ENCODE data around the gene KIF26A. TPM values are rescaled to one million over a fixed set of nuclear protein-coding genes. Genes with fewer than 3 reads are reported as not detected.

KIF26A gene
- total RNA-seq, result under 1 TPM; 0.53 to 0.63 TPM

DNA sequence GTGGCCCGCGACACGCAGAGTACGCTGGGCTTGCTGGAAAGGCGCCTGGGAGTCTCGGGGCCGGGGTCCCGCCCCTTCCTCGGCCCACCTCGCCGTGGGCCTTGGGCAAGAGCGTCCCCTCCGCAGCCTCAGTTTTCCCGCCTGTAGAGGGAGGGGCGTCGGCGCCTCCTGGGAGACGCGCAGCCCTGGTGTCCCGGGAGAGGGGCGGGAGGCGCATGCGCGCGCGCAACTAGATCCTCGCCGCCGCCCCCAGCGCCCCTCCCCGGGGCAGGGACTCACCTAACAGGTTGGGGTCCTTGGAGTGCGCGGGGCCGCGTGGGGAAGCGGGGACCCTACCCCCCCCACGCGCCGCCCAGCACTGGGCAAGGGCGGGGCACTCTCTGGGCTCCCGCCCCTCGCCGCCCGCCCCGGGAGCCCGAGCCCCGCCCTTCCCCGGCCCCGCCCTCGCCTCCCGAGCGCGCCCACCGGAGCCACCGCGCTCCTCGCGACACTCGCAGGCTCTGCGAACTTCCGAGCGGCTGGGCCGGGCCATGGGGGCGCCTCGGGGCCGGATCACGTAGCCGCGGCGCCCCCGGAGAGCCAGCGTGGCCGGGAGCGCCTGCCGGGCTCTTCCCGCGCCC, at the start of gene KIF26A:
KIF26A (plus strand) TSS at position 490 of the 620 bp plus-strand sequence. CDS start 136 bp downstream, outside the sequence.

Small RNA genes lying within 50 kb of the gene (microRNA-seq; reads per million reads assigned to microRNA genes)
- gene MIR203A (ENCODE audit: borderline microRNAs expressed, borderline replicate concordance), result not detected
- not detected for gene MIR203B (ENCODE audit: borderline microRNAs expressed, borderline replicate concordance)

Other genes with a start within 250 kb of the KIF26A start
- gene TDRD9, start 210.1 kb upstream of the KIF26A start, total RNA-seq, result under 1 TPM; 0.05 to 0.39 TPM
- not detected for gene RD3L, start 196.1 kb upstream of the KIF26A start, total RNA-seq
- gene ASPG, start 52.9 kb upstream of the KIF26A start, total RNA-seq, result not detected

Measured in activated naive CD4-positive, alpha-beta T cell treated with anti-CD3 and anti-CD28 coated beads, Interleukin-2, amount 10 ng/mL, durations not matched to agents 5 hours and 36 hours (primary cell).